Measurements from ENCODE around the gene NRXN3.
A peak's percentile ranks its signal among the peaks of the same experiment; 100 is the strongest.

Gene NRXN3

GRCh38 chr14:78156196-78156595, 14.0 kb upstream of the NRXN3 start (continued):
- TF ChIP-seq ZNF280C (tag by site-specific recombination; IDR thresholded peaks at IDR 0.05) (no peak), ZNF37A (tag by site-specific recombination; IDR thresholded peaks at IDR 0.05) (no peak)

GRCh38 chr14:78157494-78158437, 12.4 kb upstream of the NRXN3 start:
- Histone ChIP-seq H3K4me1 (ENCODE audit: control insufficient read depth, insufficient read depth, low read length) (no peaks in the 10 kb centered on the region), H3K27ac (ENCODE audit: extremely low read depth, low read depth, low read length) (no peak overlapping the region), H3K4me3 (ENCODE audit: low read depth, low read length) (no peak overlapping the region), H3K36me3 (ENCODE audit: control insufficient read depth in 2 of 2, insufficient read depth in 1 of 2, low read length in 2 of 2) (no peaks in the 10 kb centered on the region), H3K9me3 (ENCODE audit: control insufficient read depth, insufficient read depth, low read depth, low read length) (no peaks in the 10 kb centered on the region)
- CTCF ChIA-PET, result interaction anchor here (0.6 to 0.7 kb wide), 2 partner anchors 10 to 139 kb away, joined by 3 to 4 read pairs; no protein-coding TSS in a partner anchor
- no peak for TF ChIP-seq GLI2 (tag by site-specific recombination; IDR thresholded peaks at IDR 0.05; ENCODE audit: borderline replicate concordance, low read depth)
- peak; percentile 94 for TF ChIP-seq REST (tag by site-specific recombination; IDR thresholded peaks at IDR 0.05)
- no peak for TF ChIP-seq ZNF274 (IDR thresholded peaks at IDR 0.05; ENCODE audit: low read length)
- TF ChIP-seq ZNF274 (tag by site-specific recombination; IDR thresholded peaks at IDR 0.05; ENCODE audit: borderline replicate concordance), result no peak
- POLR2A ChIA-PET, result no interaction called here

DNA sequence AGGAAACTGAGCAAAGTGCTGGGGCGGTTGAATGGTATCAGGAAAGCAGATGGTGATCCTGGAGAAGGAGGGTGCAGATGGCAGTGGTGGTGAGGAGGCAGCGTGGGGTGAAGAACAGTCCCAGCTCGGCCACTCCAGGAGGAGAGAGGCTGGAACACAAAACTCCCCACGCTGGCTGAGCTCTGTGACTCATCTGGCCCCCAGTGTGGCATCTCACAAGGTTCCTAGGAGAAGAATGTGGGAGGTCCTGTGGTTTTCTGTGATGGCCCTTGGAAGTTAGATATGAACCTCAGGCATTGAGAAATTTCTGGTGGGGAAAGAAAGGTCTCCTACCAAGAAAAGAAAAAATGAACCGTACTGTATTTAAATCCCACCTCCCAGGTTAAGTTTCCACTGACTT, 8.0 kb upstream of the NRXN3 start:
- H3K27ac ChIP-seq (ENCODE audit: extremely low read depth, low read depth, low read length), result no peak overlapping the region
- H3K36me3 ChIP-seq (ENCODE audit: control insufficient read depth in 2 of 2, insufficient read depth in 1 of 2, low read length in 2 of 2), result no peaks in the 10 kb centered on the region
- H3K9me3 ChIP-seq (ENCODE audit: control insufficient read depth, insufficient read depth, low read depth, low read length), result no peaks in the 10 kb centered on the region
- POLR2A ChIA-PET, result no interaction called here
- CTCF ChIA-PET, result no interaction called here
- TF ChIP-seq GLIS1 (tag by site-specific recombination; IDR thresholded peaks at IDR 0.05) (peak; percentile 57; the same call in 1 of the 2 replicates), ZNF10 (tag by site-specific recombination; IDR thresholded peaks at IDR 0.05) (no peak), ZNF626 (tag by site-specific recombination; IDR thresholded peaks at IDR 0.05) (no peak), ZNF768 (tag by site-specific recombination; IDR thresholded peaks at IDR 0.05) (no peak), ZNF423 (tag by site-specific recombination; IDR thresholded peaks at IDR 0.05) (no peak), ZNF488 (tag by site-specific recombination; IDR thresholded peaks at IDR 0.05) (no peak), SALL2 (tag by site-specific recombination; IDR thresholded peaks at IDR 0.05; ENCODE audit: borderline replicate concordance) (no peak), ZNF24 (tag by site-specific recombination; IDR thresholded peaks at IDR 0.05) (no peak), ZNF830 (tag by site-specific recombination; IDR thresholded peaks at IDR 0.05; ENCODE audit: low read depth) (no peak), ZNF76 (tag by site-specific recombination; IDR thresholded peaks at IDR 0.05; ENCODE audit: borderline replicate concordance, low read depth) (no peak), ZFHX2 (tag by site-specific recombination; conservative IDR thresholded peaks at IDR 0.05) (0 out of 2 replicates have a peak, but pooled peaks have one; percentile 10), ZNF549 (tag by site-specific recombination; IDR thresholded peaks at IDR 0.05) (no peak), ZNF2 (tag by site-specific recombination; IDR thresholded peaks at IDR 0.05) (no peak), ZNF394 (tag by site-specific recombination; IDR thresholded peaks at IDR 0.05; ENCODE audit: borderline replicate concordance) (no peak)
- TF ChIP-seq, protein P1, sequence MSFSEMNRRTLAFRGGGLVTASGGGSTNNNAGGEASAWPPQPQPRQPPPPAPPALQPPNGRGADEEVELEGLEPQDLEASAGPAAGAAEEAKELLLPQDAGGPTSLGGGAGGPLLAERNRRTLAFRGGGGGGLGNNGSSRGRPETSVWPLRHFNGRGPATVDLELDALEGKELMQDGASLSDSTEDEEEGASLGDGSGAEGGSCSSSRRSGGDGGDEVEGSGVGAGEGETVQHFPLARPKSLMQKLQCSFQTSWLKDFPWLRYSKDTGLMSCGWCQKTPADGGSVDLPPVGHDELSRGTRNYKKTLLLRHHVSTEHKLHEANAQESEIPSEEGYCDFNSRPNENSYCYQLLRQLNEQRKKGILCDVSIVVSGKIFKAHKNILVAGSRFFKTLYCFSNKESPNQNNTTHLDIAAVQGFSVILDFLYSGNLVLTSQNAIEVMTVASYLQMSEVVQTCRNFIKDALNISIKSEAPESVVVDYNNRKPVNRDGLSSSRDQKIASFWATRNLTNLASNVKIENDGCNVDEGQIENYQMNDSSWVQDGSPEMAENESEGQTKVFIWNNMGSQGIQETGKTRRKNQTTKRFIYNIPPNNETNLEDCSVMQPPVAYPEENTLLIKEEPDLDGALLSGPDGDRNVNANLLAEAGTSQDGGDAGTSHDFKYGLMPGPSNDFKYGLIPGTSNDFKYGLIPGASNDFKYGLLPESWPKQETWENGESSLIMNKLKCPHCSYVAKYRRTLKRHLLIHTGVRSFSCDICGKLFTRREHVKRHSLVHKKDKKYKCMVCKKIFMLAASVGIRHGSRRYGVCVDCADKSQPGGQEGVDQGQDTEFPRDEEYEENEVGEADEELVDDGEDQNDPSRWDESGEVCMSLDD (tag by site-specific recombination; IDR thresholded peaks at IDR 0.05), result no peak
- no peak overlapping the region for H3K4me3 ChIP-seq (ENCODE audit: low read depth, low read length)
- no peaks in the 10 kb centered on the region for H3K4me1 ChIP-seq (ENCODE audit: control insufficient read depth, insufficient read depth, low read length)
